Stimulated activated CD4-positive, alpha-beta T cell treated with anti-CD3 and anti-CD28 coated beads, Interleukin-2, amount 100 ng/mL, for 24 hours (primary cell): ENCODE data around the gene SETD1B.
"Not testable (repeated sequence)": the region's sequence is repeated elsewhere in the genome, so short reads cannot be mapped to it uniquely, and the experiment has no call there.

Source experiments
- DNase-seq, 2 donors: peaks; one replicate each; pipeline ENCODE4 v3.0.0-alpha.2; 2020

Gene SETD1B

GRCh38 chr12:121803861-121804416 lies at the start of gene SETD1B:
Gene SETD1B (plus strand): TSS chr12:121804009. CDS start chr12:121804738, 729 bp downstream.
- DNase-seq: peak; percentile 61 to 69

GRCh38 chr12:121754836-121755235 lies 49.0 kb upstream of the SETD1B start:
- no peak for DNase-seq

- DNase-seq: no peak
These were observed 48.2 kb upstream of the SETD1B start for GRCh38 chr12:121755591-121755990.

- not testable (repeated sequence) for DNase-seq
These were observed 45.3 kb upstream of the SETD1B start for GRCh38 chr12:121758536-121758935.

- DNase-seq: no peak
These were observed 41.5 kb upstream of the SETD1B start for GRCh38 chr12:121762269-121762668.

- DNase-seq: no peak
These were observed 39.0 kb upstream of the SETD1B start for GRCh38 chr12:121764808-121765207.

- no peak for DNase-seq
These were observed 38.2 kb upstream of the SETD1B start for GRCh38 chr12:121765573-121765972.

GRCh38 chr12:121766290-121767039 lies 37.3 kb upstream of the SETD1B start:
- no peak for DNase-seq

GRCh38 chr12:121767525-121768016 lies 36.2 kb upstream of the SETD1B start:
- no peak for DNase-seq

GRCh38 chr12:121769297-121769830 lies 34.4 kb upstream of the SETD1B start:
- no peak for DNase-seq

GRCh38 chr12:121769831-121770301 lies 33.9 kb upstream of the SETD1B start:
- no peak for DNase-seq

GRCh38 chr12:121770388-121770787 lies 33.4 kb upstream of the SETD1B start:
- no peak for DNase-seq

GRCh38 chr12:121770813-121771625 lies 32.8 kb upstream of the SETD1B start:
- no peak for DNase-seq

- peak; percentile 82 to 85 for DNase-seq
These were observed 30.6 kb upstream of the SETD1B start for GRCh38 chr12:121773011-121773777.

- no peak for DNase-seq
These were observed 28.8 kb upstream of the SETD1B start for GRCh38 chr12:121774968-121775474.

GRCh38 chr12:121775501-121775900 lies 28.3 kb upstream of the SETD1B start:
- DNase-seq: no peak

GRCh38 chr12:121776190-121777098 lies 27.4 kb upstream of the SETD1B start:
- peak; percentile 97 for DNase-seq

GRCh38 chr12:121778567-121779421 lies 25.0 kb upstream of the SETD1B start:
- no peak for DNase-seq

GRCh38 chr12:121779422-121779895 lies 24.4 kb upstream of the SETD1B start:
- no peak for DNase-seq

GRCh38 chr12:121780429-121780828 lies 23.4 kb upstream of the SETD1B start:
- no peak for DNase-seq
